Activated CD4-positive, CD25-positive, alpha-beta regulatory T cell treated with anti-CD3 and anti-CD28 coated beads, Interleukin-2, amount 50 U/mL, for 72 hours (primary cell): ENCODE results near the gene PRELID1.
A peak's percentile ranks its signal among the peaks of the same experiment; 100 is the strongest.
"Not testable (repeated sequence)": the region's sequence is repeated elsewhere in the genome, so short reads cannot be mapped to it uniquely, and the experiment has no call there.

Experiments used
- DNase-seq: peaks from one replicate; pipeline ENCODE4 v3.0.0; 2021

PRELID1 gene

GRCh38 chr5:177300236-177300880, 3.2 kb upstream of the PRELID1 start:
- DNase-seq, result no peak

- DNase-seq, result no peak
Observed at GRCh38 chr5:177300951-177301350, 2.6 kb upstream of the PRELID1 start.

DNA sequence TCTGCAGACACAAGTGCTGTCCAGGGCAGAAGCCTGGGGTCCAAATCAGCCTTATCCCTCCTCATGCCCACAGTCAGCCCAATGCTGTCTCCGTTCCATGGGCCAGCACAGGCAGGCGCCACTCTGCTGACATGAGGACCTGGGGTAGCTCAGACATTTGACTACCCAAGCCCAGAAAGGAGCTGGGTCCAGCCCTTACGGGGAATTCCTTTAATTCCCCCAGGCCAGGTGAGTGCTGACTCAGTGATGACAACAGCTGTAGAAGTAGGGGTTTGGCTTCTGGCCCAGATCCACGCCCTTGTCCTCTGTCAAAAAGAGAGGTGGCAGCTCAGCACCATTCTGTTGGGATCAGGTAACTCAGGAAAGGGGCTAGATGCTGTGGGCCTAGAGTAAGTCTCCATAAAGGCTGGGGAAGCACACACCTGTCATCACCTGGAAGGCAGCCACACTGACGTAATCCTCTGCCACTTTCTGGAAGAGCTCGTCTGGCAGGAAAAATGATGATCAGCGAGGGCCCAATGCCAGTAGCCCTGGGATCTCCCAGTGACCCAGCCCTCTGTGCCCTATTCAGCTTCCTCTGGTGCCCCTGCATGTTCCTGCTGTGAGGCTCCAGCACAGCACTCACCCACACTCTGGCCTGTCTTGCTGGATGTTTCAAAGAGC, 2.0 kb upstream of the PRELID1 start:
- no peak for DNase-seq

- no peak for DNase-seq
Observed at GRCh38 chr5:177302354-177303110, 1.1 kb upstream of the PRELID1 start.

GRCh38 chr5:177303925-177304391, 359 bp downstream of the PRELID1 start:
- DNase-seq, result no peak

DNA sequence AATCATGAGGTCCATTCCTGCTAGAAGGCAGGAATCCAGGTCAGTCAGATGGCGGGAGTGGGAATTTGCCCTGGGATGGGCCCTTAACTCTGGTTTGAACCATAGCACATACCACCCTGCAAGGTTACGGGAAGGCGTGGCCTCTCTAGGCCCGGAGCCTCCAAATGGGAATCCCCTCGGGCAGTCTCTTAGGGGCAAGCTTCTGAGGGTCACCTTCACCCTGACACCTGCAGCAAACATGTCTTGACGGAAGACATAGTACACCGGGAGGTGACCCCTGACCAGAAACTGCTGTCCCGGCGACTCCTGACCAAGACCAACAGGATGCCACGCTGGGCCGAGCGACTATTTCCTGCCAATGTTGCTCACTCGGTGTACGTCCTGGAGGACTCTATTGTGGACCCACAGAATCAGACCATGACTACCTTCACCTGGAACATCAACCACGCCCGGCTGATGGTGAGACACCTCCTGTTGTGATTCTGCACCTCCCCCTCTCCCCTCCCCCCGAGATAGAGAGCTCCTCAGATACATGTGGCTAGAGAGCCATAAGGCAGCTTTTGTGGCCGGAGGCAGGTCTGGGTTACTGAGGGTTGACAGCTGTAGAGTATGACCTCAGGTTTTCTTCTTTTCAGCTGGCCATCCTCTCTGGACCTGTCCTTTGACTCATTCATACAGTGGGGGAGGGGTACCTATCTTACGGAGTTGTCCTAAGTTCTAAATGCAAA, 957 bp downstream of the PRELID1 start:
- no peak for DNase-seq

DNA sequence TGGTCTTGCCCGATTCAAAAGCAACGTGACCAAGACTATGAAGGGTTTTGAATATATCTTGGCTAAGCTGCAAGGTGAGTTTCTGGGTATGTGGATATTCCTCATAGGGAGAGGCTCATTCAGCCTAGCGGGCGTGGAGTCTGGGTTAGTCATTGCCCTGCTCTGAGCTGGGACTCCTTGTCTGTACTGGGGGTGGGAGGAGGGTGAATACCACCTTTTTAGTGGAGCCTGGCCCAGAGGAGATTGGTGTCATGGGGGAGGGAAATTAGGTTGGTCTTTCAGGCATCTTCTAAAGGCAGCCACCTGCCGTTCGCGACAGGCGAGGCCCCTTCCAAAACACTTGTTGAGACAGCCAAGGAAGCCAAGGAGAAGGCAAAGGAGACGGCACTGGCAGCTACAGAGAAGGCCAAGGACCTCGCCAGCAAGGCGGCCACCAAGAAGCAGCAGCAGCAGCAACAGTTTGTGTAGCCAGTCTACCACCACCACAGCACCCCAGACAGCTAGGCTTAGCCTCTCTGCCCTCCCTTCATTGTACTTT, 2.6 kb downstream of the PRELID1 start:
- DNase-seq, result not testable (repeated sequence)

- DNase-seq, result no peak
Observed at GRCh38 chr5:177306674-177307543, 3.3 kb downstream of the PRELID1 start.

DNA sequence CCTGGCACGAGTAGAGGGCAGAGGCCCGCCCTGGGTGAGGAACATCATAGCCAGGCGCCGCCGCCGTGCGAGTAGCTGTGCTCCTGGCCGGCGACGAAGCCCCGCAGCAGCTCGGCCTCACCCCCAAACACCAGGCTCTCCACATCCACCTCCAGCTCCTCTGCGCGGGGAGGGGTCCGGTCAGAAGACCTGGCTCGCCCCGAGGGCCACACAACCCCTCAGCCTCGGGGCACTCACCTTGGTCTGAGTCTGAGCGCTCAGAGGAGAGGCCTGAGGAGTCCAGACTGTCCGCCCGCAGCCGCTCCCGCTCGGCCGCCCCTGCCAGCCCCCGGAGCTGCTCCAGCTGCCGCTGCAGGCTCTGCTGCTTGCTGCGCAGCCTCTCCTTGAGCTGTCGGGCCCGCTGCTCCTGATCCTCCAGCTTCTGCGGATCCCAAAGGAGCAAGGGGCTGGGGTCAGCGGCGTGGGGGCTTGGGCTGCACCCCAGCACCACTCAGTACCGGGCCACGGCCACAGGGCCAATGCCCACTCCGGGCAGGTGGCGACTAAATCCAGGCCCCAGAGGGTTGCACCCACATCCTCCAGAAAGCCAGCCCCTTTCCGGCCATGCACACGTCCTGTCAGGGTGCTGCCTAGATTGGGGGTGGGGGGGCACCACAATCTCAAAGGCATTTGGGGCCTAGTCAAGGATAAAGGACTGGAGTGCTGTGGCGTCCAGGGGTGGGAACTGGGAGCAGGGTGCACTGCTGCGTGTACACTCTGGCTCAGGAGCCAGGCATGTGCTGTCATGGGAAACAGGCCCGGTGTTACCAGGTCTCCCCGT, 4.2 kb downstream of the PRELID1 start:
- DNase-seq, result no peak

GRCh38 chr5:177308740-177309139, 5.1 kb downstream of the PRELID1 start:
- DNase-seq, result no peak

- DNase-seq, result peak; percentile 70
Observed at GRCh38 chr5:177309351-177310191, 6.0 kb downstream of the PRELID1 start.

DNA sequence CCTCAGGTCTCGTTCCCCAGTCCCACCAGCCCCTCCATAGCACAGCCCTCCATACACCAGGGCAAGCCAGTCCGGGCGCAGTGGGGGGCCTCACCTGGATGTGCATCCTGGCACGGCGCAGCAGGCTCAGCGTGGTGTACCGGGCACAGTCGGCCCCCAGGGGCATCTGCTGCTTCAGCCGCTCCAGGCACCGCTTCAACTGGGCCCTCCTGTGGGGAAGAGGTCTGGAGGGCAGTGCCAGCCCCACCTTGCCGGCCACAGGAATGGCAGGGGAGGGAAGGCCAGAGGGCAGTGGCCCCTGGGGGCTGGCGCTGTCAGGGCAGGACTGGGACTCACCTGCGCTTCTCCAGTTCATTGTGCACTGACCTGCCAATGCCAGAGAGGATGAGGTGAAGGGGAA, 6.7 kb downstream of the PRELID1 start:
- DNase-seq, result no peak

GRCh38 chr5:177310757-177311391, 7.3 kb downstream of the PRELID1 start:
- DNase-seq, result no peak

GRCh38 chr5:177311392-177311722, 7.8 kb downstream of the PRELID1 start:
- no peak for DNase-seq

GRCh38 chr5:177311723-177312648, 8.4 kb downstream of the PRELID1 start, which contains the start of gene MXD3:
TSS of gene MXD3 (minus strand) at chr5:177311898. CDS start at chr5:177311830, 68 bp downstream.
- peak; percentile 94 for DNase-seq

- DNase-seq, result peak; percentile 47
Observed at GRCh38 chr5:177312649-177313181, 9.1 kb downstream of the PRELID1 start.

DNA sequence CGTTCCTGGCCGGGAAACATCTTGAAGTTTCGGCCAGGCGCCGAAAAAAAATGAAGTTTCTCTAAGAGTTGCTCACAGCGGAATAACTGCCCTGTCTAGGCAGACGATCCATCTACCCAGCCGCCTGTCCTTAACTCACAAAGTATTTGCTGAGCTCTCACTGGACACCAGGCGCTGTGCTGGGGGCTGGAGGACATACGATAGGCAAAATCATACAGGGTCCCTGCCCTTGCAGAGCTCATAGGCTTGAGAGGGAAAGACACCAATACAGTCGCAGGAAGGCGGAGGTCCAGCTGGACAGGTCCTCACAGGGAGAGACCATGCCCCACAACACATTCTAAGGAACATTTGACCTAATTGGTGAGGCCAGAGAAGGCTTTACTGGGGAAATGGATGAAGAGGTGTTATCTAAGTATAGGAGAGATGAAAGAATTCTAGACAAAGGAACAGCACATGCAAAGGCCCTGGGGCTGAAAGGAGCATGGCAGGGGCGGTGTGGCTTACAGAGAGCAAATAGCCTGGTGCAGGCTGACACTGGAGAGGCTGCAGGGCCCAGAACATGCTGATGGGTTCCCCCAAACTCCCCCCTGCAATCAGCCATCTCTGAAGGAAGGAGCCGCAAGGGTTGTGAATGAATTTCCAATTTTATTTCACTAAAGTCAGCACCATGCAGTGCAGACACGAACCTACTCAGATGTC, 10.1 kb downstream of the PRELID1 start:
- DNase-seq, result no peak
